ENCODE data around the gene SIRT5. TPM values are rescaled to one million over a fixed set of nuclear protein-coding genes. Genes with fewer than 3 reads are reported as not detected.
A peak's percentile ranks its signal among the peaks of the same experiment; 100 is the strongest.

Gene SIRT5
- total RNA-seq, 1 experiment from 2014 or later = 15.9 TPM

DNA sequence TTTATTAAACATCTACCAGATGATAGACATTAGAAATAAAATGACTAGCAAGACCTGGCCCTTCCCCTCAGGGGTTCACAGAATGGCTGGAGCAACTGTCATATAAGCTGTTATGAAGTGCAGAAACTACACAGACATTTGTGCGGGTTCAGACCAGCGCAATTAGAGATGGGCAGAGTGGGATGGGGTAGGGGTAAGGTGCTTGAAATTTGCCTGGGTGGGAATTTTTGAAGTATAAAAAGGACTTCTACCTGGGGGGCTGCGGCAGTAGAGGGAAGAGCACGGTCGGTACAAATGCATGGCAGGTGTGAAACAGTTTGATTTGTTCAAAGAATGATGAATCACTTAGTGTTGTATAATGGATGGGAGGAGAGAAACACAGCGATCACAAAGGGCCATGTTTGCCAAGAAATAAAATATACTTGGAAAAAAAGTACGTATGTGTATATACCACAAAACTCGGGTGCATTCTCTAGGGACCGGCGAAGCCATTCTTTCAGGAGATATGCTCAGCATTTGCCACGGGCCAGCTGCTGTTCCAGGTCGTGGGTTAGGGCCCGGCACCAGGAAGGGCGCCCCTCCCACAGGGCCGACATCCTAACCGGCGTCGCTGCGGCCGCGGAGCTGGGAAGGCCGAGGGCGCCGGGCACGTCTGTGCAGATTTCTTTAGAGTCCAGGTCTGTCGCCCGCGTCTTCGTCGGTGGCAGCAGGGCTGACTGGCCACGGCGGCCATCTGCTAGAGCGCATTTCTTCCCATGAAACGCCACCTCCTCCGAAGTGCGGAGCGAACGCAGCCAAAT is 39.9 kb downstream of the SIRT5 start:
- no peak for TF ChIP-seq EZH2 (IDR thresholded peaks at IDR 0.05; ENCODE audit: low read depth)
- TF ChIP-seq, protein P1, sequence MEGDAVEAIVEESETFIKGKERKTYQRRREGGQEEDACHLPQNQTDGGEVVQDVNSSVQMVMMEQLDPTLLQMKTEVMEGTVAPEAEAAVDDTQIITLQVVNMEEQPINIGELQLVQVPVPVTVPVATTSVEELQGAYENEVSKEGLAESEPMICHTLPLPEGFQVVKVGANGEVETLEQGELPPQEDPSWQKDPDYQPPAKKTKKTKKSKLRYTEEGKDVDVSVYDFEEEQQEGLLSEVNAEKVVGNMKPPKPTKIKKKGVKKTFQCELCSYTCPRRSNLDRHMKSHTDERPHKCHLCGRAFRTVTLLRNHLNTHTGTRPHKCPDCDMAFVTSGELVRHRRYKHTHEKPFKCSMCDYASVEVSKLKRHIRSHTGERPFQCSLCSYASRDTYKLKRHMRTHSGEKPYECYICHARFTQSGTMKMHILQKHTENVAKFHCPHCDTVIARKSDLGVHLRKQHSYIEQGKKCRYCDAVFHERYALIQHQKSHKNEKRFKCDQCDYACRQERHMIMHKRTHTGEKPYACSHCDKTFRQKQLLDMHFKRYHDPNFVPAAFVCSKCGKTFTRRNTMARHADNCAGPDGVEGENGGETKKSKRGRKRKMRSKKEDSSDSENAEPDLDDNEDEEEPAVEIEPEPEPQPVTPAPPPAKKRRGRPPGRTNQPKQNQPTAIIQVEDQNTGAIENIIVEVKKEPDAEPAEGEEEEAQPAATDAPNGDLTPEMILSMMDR (conservative IDR thresholded peaks at IDR 0.05) = no peak
- Histone ChIP-seq H2AFZ (peak overlapping the region; percentile 86), H4K20me1 (ENCODE audit: insufficient read depth) (peaks cover 20% of the 10 kb centered on the region), H3K27me3 (ENCODE audit: insufficient read depth, low read depth) (no peaks in the 10 kb centered on the region), H3K9me2 (ENCODE audit: insufficient read depth) (no peaks in the 10 kb centered on the region), H3K4me1 (replicated peaks; ENCODE audit: insufficient read depth) (peaks cover 23% of the 10 kb centered on the region), H3K79me2 (ENCODE audit: low read depth) (peaks cover 37% of the 10 kb centered on the region), H3K27ac (peak overlapping the region; percentile 88), H3F3A (ENCODE audit: insufficient read depth, low read depth) (peaks cover 24% of the 10 kb centered on the region), H3K36me3 (ENCODE audit: low read depth) (peaks cover 26% of the 10 kb centered on the region), H3K4me2 (peak overlapping the region; percentile 99), H3K9me3 (ENCODE audit: insufficient read depth, low read depth) (no peaks in the 10 kb centered on the region), H3K4me3 (peak overlapping the region; percentile 98)
- peak; percentile 52 to 60 for DNase-seq
- POLR2A ChIA-PET (ENCODE audit: unreplicated experiment) = interaction anchor here (0.9 to 1.4 kb wide), 3 partner anchors 40 to 199 kb away, joined by 3 to 9 read pairs (median 7); partner anchors contain the start of gene SIRT5
- intact Hi-C loops (cut with micrococcal nuclease; ENCODE audit: unreplicated experiment) = loop anchor here (2.0 kb wide), 2 partner anchors 278 to 286 kb away; partner anchors contain the start of gene TBC1D7
- TSS peak; percentile 83 for BruUV-seq (replicated peaks)
- CTCF ChIA-PET = interaction anchor here (1.0 to 1.4 kb wide), 2 partner anchors 40 to 419 kb away, joined by 3 to 5 read pairs; partner anchors contain the start of gene SIRT5

DNA sequence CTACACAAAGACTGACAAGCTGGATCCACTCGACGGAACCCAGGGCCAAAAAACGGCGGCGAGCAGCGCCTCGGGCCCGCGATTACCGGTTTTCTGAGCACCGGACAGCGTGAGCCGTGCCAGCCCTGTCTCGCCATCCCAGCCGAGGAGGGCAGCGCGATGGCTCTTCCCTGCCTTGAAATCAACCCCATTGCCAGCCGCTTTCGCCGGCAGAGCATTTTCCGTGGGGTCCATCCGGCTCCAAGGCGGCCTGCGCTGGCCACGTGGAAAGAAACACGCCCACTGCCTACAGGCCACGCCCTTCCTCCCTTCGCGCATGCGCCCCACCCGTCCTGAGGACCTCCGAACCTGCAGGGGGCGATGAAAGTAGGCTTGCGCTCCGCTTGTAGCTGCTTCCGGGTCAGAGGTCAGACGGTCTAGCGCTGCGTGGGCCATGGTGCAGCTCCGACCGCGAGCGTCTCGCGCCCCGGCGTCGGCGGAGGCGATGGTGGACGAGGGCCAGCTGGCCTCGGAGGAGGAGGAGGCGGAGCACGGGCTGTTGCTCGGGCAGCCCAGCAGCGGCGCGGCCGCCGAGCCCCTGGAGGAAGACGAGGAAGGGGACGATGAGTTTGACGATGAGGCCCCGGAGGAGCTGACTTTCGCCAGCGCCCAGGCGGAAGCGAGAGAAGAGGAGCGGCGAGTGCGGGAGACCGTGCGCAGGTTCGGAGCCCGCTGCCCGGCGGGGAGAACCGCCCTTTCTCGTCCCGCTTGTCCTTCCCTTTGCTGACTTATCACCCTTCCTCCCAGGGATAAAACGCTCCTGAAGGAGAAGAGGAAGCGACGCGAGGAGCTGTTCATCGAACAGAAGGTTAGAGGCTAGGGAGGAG is 40.8 kb downstream of the SIRT5 start, which contains the start of gene NOL7:
NOL7 (plus strand) TSS at position 410 of the 866 bp plus-strand sequence; CDS start at position 434, 24 bp downstream.
- BruUV-seq (replicated peaks) = TSS peak; percentile 33
- Histone ChIP-seq H3K36me3 (ENCODE audit: low read depth) (peaks cover 31% of the 10 kb centered on the region), H3K4me1 (replicated peaks; ENCODE audit: insufficient read depth) (peaks cover 23% of the 10 kb centered on the region), H2AFZ (peak within 1 kb of the TSS; percentile 86), H3K27me3 (ENCODE audit: insufficient read depth, low read depth) (no peaks in the 10 kb centered on the region), H3K79me2 (ENCODE audit: low read depth) (peaks cover 37% of the 10 kb centered on the region), H3K9me2 (ENCODE audit: insufficient read depth) (no peaks in the 10 kb centered on the region), H3K4me3 (peak within 1 kb of the TSS; percentile 98), H4K20me1 (ENCODE audit: insufficient read depth) (peaks cover 22% of the 10 kb centered on the region), H3K4me2 (peak within 1 kb of the TSS; percentile 99), H3K9me3 (ENCODE audit: insufficient read depth, low read depth) (no peaks in the 10 kb centered on the region), H3F3A (ENCODE audit: insufficient read depth, low read depth) (peaks cover 29% of the 10 kb centered on the region), H3K27ac (peak within 1 kb of the TSS; percentile 88)
- intact Hi-C loops (cut with micrococcal nuclease; ENCODE audit: unreplicated experiment) = loop anchor here (1.0 to 5.0 kb wide), 6 partner anchors 41 to 286 kb away; partner anchors contain the start of genes MCUR1, SIRT5 and TBC1D7
- ChIA-PET POLR2A (ENCODE audit: unreplicated experiment) (interaction anchor here (0.5 to 1.4 kb wide), 8 partner anchors 12 to 419 kb away, joined by 3 to 37 read pairs (median 8); partner anchors contain the start of gene SIRT5), CTCF (interaction anchor here (0.5 to 1.4 kb wide), 9 partner anchors 40 to 762 kb away, joined by 3 to 6 read pairs (median 4); partner anchors contain the start of gene SIRT5)
- peak; percentile 91 to 98 for DNase-seq
- no peak for TF ChIP-seq EZH2 (IDR thresholded peaks at IDR 0.05; ENCODE audit: low read depth)
- TF ChIP-seq, protein P1 (conservative IDR thresholded peaks at IDR 0.05) = peak; percentile 76

DNA sequence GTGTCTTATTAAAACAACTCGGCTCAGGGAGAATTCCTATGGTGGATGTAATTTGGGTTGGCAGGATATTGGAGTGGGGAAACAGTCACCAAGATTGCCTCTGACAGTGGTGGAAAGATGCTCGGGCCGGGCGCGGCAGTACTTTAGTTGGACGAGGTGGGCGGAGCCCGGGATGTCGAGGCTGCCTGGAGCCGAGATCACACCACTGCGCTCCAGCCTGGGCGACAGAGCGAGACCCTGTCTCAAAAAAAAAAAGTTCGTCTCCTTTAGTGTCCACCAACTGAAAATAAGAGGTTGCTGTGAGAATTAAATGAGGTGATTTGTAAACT is 41.4 kb downstream of the SIRT5 start:
- CTCF ChIA-PET = interaction anchor here (0.5 to 1.4 kb wide), 7 partner anchors 40 to 457 kb away, joined by 3 to 6 read pairs (median 4); partner anchors contain the start of gene SIRT5
- Histone ChIP-seq H3K9me3 (ENCODE audit: insufficient read depth, low read depth) (no peaks in the 10 kb centered on the region), H4K20me1 (ENCODE audit: insufficient read depth) (peaks cover 22% of the 10 kb centered on the region), H3F3A (ENCODE audit: insufficient read depth, low read depth) (peaks cover 35% of the 10 kb centered on the region), H3K4me3 (peak overlapping the region; percentile 98), H3K4me1 (replicated peaks; ENCODE audit: insufficient read depth) (peaks cover 23% of the 10 kb centered on the region), H3K27ac (peak overlapping the region; percentile 88), H3K79me2 (ENCODE audit: low read depth) (peaks cover 37% of the 10 kb centered on the region), H3K36me3 (ENCODE audit: low read depth) (peaks cover 35% of the 10 kb centered on the region), H2AFZ (peak overlapping the region; percentile 86), H3K9me2 (ENCODE audit: insufficient read depth) (no peaks in the 10 kb centered on the region), H3K27me3 (ENCODE audit: insufficient read depth, low read depth) (no peaks in the 10 kb centered on the region), H3K4me2 (peak overlapping the region; percentile 95)
- POLR2A ChIA-PET (ENCODE audit: unreplicated experiment) = interaction anchor here (0.5 to 1.4 kb wide), 7 partner anchors 41 to 420 kb away, joined by 3 to 37 read pairs (median 9); partner anchors contain the start of gene SIRT5
- DNase-seq = peak in 1 of 2 experiments; percentile 51
- no TSS peak for BruUV-seq (replicated peaks)
- no peak for TF ChIP-seq EZH2 (IDR thresholded peaks at IDR 0.05; ENCODE audit: low read depth)
- TF ChIP-seq, protein P1 (conservative IDR thresholded peaks at IDR 0.05) = no peak
- intact Hi-C loops (cut with micrococcal nuclease; ENCODE audit: unreplicated experiment) = loop anchor here (1.0 to 5.0 kb wide), 7 partner anchors 41 to 287 kb away; partner anchors contain the start of genes MCUR1, RANBP9, SIRT5 and TBC1D7
